Endothelial cell of umbilical vein (primary cell): ENCODE measurements around the gene PPP1R1B.

Experiments
- CTCF ChIP-seq, 2 donors: IDR thresholded peaks; 1 replicate in 1 of 2; 2 replicates in 1 of 2; pipeline ENCODE4 v1.5.1; 2011; ENCODE audit warnings: low read length in 2 of 2, mild to moderate bottlenecking in 2 of 2, moderate library complexity in 2 of 2, control low read depth in 1 of 2, inconsistent platforms in 1 of 2, low read depth in 1 of 2; ENCODE audit not compliant: insufficient read depth in 1 of 2; ENCODE audit errors: extremely low read depth in 1 of 2
- POLR2A ChIP-seq: IDR thresholded peaks from 2 replicates; pipeline ENCODE4 v1.6.1; 2012; ENCODE audit warnings: low read depth, mild to moderate bottlenecking, control low read depth, low read length
- POLR2AphosphoS5 ChIP-seq: IDR thresholded peaks from 2 replicates; pipeline ENCODE4 v1.6.1; 2012; ENCODE audit warnings: low read depth, mild to moderate bottlenecking, control low read depth, low read length, moderate library complexity; ENCODE audit not compliant: insufficient read depth

DNA sequence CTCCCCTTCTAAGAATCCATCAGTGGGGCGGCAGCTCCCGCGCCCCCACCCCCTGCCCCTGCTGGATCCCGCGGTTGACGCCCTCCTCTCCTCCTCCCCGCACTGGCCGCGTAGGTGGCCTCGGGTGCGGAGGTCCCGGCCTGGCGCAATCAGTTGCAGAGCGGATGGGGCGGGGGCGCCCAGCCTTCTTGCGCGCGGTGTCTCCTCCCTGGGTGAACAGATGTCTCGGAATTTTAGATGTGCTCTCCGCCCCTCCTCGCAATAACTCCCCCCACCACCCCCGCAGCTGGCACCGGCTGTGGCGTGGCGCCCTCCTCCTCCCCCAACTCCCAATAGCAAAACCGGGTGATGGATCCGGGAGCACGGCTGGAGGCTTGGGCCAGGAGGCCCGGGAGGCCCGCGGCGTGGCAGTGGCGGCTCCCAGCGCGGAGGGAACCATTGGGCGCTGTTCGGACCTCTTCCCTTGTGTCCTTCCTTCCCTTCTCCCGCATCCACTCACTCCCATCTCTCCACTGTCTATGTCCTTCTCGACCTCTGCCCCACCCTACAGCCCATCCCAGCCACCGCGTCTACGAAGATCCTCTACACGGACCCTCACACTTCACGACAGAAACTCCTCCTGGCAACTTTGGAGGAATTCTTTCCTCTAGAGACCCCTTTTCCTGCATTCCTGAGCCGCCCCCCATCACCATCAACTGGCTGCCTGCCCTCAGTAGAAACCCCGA is 30.0 kb upstream of the PPP1R1B start:
- TF ChIP-seq CTCF (IDR thresholded peaks at IDR 0.05; ENCODE audit: extremely low read depth in 1 of 2, insufficient read depth in 1 of 2, low read depth in 1 of 2, low read length in 2 of 2) = no peak
- no peak for TF ChIP-seq POLR2AphosphoS5
- TF ChIP-seq POLR2A = no peak
